Measurements from ENCODE around the gene TLCD1.

The TLCD1 gene

GRCh38 chr17:28747801-28748750 is 22.0 kb upstream of the TLCD1 start:
- WGBS (ENCODE audit: extremely low coverage, insufficient coverage, low lambda C conversion rate), result no CpG with 5 or more reads among the region's 18 CpGs
- H2BK120ac ChIP-seq (ENCODE audit: low read depth, low read length), result no peak overlapping the region
- no peak overlapping the region for H2AK5ac ChIP-seq (ENCODE audit: low read length)
- H2BK5ac ChIP-seq (ENCODE audit: low read length), result no peak overlapping the region
- peaks cover 11% of the 10 kb centered on the region for H3K4me1 ChIP-seq (ENCODE audit: control insufficient read depth, low read depth, low read length)
- peak overlapping the region; percentile 34 for H3K56ac ChIP-seq (ENCODE audit: low read length)
- no peak overlapping the region for H3K4ac ChIP-seq (ENCODE audit: low read depth, low read length)
- no peak overlapping the region for H3K23ac ChIP-seq (ENCODE audit: low read length)
- no peak overlapping the region for H3K9ac ChIP-seq (ENCODE audit: low read length)
- H3K79me1 ChIP-seq (ENCODE audit: low read length), result peaks cover 30% of the 10 kb centered on the region
- no peak overlapping the region for H3K4me3 ChIP-seq (ENCODE audit: low read length)
- H3K36me3 ChIP-seq (ENCODE audit: control insufficient read depth, insufficient read depth, low read length), result peaks cover 40% of the 10 kb centered on the region
- no peak overlapping the region for H4K8ac ChIP-seq (ENCODE audit: low read depth, low read length)
- H3K27me3 ChIP-seq (ENCODE audit: insufficient read depth, low read length, poor library complexity), result no peaks in the 10 kb centered on the region
- no peak for DNase-seq
- no peak overlapping the region for H3K18ac ChIP-seq (ENCODE audit: low read length)
- H4K5ac ChIP-seq (ENCODE audit: low read length), result no peak overlapping the region
- H3K79me2 ChIP-seq (ENCODE audit: control insufficient read depth, insufficient read depth, low read length), result peaks cover 40% of the 10 kb centered on the region
- no peak overlapping the region for H2BK15ac ChIP-seq (replicated peaks; ENCODE audit: low read depth)
- H3K4me2 ChIP-seq (ENCODE audit: low read length), result no peak overlapping the region
- peak overlapping the region; percentile 3 for H3K27ac ChIP-seq (ENCODE audit: low read depth, low read length)

- H3K36me3 ChIP-seq (ENCODE audit: control insufficient read depth, insufficient read depth, low read length), result peaks cover 37% of the 10 kb centered on the region
- H4K8ac ChIP-seq (ENCODE audit: low read depth, low read length), result no peak overlapping the region
- no peak overlapping the region for H3K23ac ChIP-seq (ENCODE audit: low read length)
- H2BK120ac ChIP-seq (ENCODE audit: low read depth, low read length), result no peak overlapping the region
- peaks cover 11% of the 10 kb centered on the region for H3K4me1 ChIP-seq (ENCODE audit: control insufficient read depth, low read depth, low read length)
- no peaks in the 10 kb centered on the region for H3K27me3 ChIP-seq (ENCODE audit: insufficient read depth, low read length, poor library complexity)
- no peak overlapping the region for H2BK5ac ChIP-seq (ENCODE audit: low read length)
- H2AK5ac ChIP-seq (ENCODE audit: low read length), result no peak overlapping the region
- peak; percentile 78 for DNase-seq
- peaks cover 40% of the 10 kb centered on the region for H3K79me2 ChIP-seq (ENCODE audit: control insufficient read depth, insufficient read depth, low read length)
- H2BK15ac ChIP-seq (replicated peaks; ENCODE audit: low read depth), result no peak overlapping the region
- H3K4me3 ChIP-seq (ENCODE audit: low read length), result no peak overlapping the region
- H3K9ac ChIP-seq (ENCODE audit: low read length), result peak overlapping the region; percentile 91
- H3K4me2 ChIP-seq (ENCODE audit: low read length), result peak overlapping the region; percentile 19
- H3K27ac ChIP-seq (ENCODE audit: low read depth, low read length), result peak overlapping the region; percentile 18
- peak overlapping the region; percentile 94 for H3K56ac ChIP-seq (ENCODE audit: low read length)
- H3K4ac ChIP-seq (ENCODE audit: low read depth, low read length), result no peak overlapping the region
- WGBS (ENCODE audit: extremely low coverage, insufficient coverage, low lambda C conversion rate), result no CpG with 5 or more reads among the region's 7 CpGs
- H4K5ac ChIP-seq (ENCODE audit: low read length), result no peak overlapping the region
- H3K18ac ChIP-seq (ENCODE audit: low read length), result no peak overlapping the region
- H3K79me1 ChIP-seq (ENCODE audit: low read length), result peaks cover 30% of the 10 kb centered on the region
Observed at GRCh38 chr17:28747051-28747691, 21.1 kb upstream of the TLCD1 start.

- peak; percentile 62 for DNase-seq
- Histone ChIP-seq H3K9ac (ENCODE audit: low read length) (peak overlapping the region; percentile 91), H3K36me3 (ENCODE audit: control insufficient read depth, insufficient read depth, low read length) (peaks cover 36% of the 10 kb centered on the region), H2BK15ac (replicated peaks; ENCODE audit: low read depth) (no peak overlapping the region), H3K23ac (ENCODE audit: low read length) (no peak overlapping the region), H2BK120ac (ENCODE audit: low read depth, low read length) (no peak overlapping the region), H3K56ac (ENCODE audit: low read length) (peak overlapping the region; percentile 94), H2BK5ac (ENCODE audit: low read length) (no peak overlapping the region), H3K27me3 (ENCODE audit: insufficient read depth, low read length, poor library complexity) (no peaks in the 10 kb centered on the region), H3K4me1 (ENCODE audit: control insufficient read depth, low read depth, low read length) (peaks cover 11% of the 10 kb centered on the region), H3K4ac (ENCODE audit: low read depth, low read length) (no peak overlapping the region), H3K27ac (ENCODE audit: low read depth, low read length) (peak overlapping the region; percentile 18), H4K5ac (ENCODE audit: low read length) (no peak overlapping the region), H3K4me2 (ENCODE audit: low read length) (peak overlapping the region; percentile 70), H3K79me2 (ENCODE audit: control insufficient read depth, insufficient read depth, low read length) (peaks cover 40% of the 10 kb centered on the region), H2AK5ac (ENCODE audit: low read length) (no peak overlapping the region), H4K8ac (ENCODE audit: low read depth, low read length) (no peak overlapping the region), H3K79me1 (ENCODE audit: low read length) (peaks cover 30% of the 10 kb centered on the region), H3K18ac (ENCODE audit: low read length) (no peak overlapping the region), H3K4me3 (ENCODE audit: low read length) (no peak overlapping the region)
- no CpG with 5 or more reads among the region's 5 CpGs for WGBS (ENCODE audit: extremely low coverage, insufficient coverage, low lambda C conversion rate)
Observed at GRCh38 chr17:28746611-28747050, 20.6 kb upstream of the TLCD1 start.

GRCh38 chr17:28745786-28746411 is 19.9 kb upstream of the TLCD1 start:
- DNase-seq, result peak; percentile 83
- Histone ChIP-seq H3K23ac (ENCODE audit: low read length) (peak overlapping the region; percentile 31), H3K79me2 (ENCODE audit: control insufficient read depth, insufficient read depth, low read length) (peaks cover 40% of the 10 kb centered on the region), H4K5ac (ENCODE audit: low read length) (no peak overlapping the region), H3K4ac (ENCODE audit: low read depth, low read length) (no peak overlapping the region), H2BK15ac (replicated peaks; ENCODE audit: low read depth) (no peak overlapping the region), H3K27ac (ENCODE audit: low read depth, low read length) (peak overlapping the region; percentile 83), H3K18ac (ENCODE audit: low read length) (no peak overlapping the region), H3K79me1 (ENCODE audit: low read length) (peaks cover 29% of the 10 kb centered on the region), H3K4me3 (ENCODE audit: low read length) (peak overlapping the region; percentile 41), H2BK5ac (ENCODE audit: low read length) (peak overlapping the region; percentile 64), H2AK5ac (ENCODE audit: low read length) (peak overlapping the region; percentile 75), H3K36me3 (ENCODE audit: control insufficient read depth, insufficient read depth, low read length) (peaks cover 34% of the 10 kb centered on the region), H3K27me3 (ENCODE audit: insufficient read depth, low read length, poor library complexity) (no peaks in the 10 kb centered on the region), H2BK120ac (ENCODE audit: low read depth, low read length) (no peak overlapping the region), H3K4me2 (ENCODE audit: low read length) (peak overlapping the region; percentile 70), H3K4me1 (ENCODE audit: control insufficient read depth, low read depth, low read length) (peaks cover 11% of the 10 kb centered on the region), H4K8ac (ENCODE audit: low read depth, low read length) (no peak overlapping the region), H3K56ac (ENCODE audit: low read length) (peak overlapping the region; percentile 94), H3K9ac (ENCODE audit: low read length) (peak overlapping the region; percentile 91)
- no CpG with 5 or more reads among the region's 4 CpGs for WGBS (ENCODE audit: extremely low coverage, insufficient coverage, low lambda C conversion rate)

- Histone ChIP-seq H3K56ac (ENCODE audit: low read length) (peak overlapping the region; percentile 94), H4K5ac (ENCODE audit: low read length) (no peak overlapping the region), H2BK5ac (ENCODE audit: low read length) (peak overlapping the region; percentile 64), H2BK15ac (replicated peaks; ENCODE audit: low read depth) (no peak overlapping the region), H3K79me2 (ENCODE audit: control insufficient read depth, insufficient read depth, low read length) (peaks cover 39% of the 10 kb centered on the region), H3K36me3 (ENCODE audit: control insufficient read depth, insufficient read depth, low read length) (peaks cover 26% of the 10 kb centered on the region), H3K4me1 (ENCODE audit: control insufficient read depth, low read depth, low read length) (peaks cover 11% of the 10 kb centered on the region), H3K79me1 (ENCODE audit: low read length) (peaks cover 23% of the 10 kb centered on the region), H2AK5ac (ENCODE audit: low read length) (peak overlapping the region; percentile 4), H3K18ac (ENCODE audit: low read length) (peak overlapping the region; percentile 98), H2BK120ac (ENCODE audit: low read depth, low read length) (peak overlapping the region; percentile 4), H3K4me2 (ENCODE audit: low read length) (peak overlapping the region; percentile 70), H4K8ac (ENCODE audit: low read depth, low read length) (no peak overlapping the region), H3K9ac (ENCODE audit: low read length) (peak overlapping the region; percentile 91), H3K4me3 (ENCODE audit: low read length) (peak overlapping the region; percentile 41), H3K27me3 (ENCODE audit: insufficient read depth, low read length, poor library complexity) (no peaks in the 10 kb centered on the region), H3K23ac (ENCODE audit: low read length) (peak overlapping the region; percentile 54), H3K4ac (ENCODE audit: low read depth, low read length) (peak overlapping the region; percentile 25), H3K27ac (ENCODE audit: low read depth, low read length) (peak overlapping the region; percentile 83)
- no CpG with 5 or more reads among the region's 31 CpGs for WGBS (ENCODE audit: extremely low coverage, insufficient coverage, low lambda C conversion rate)
- DNase-seq, result peak; percentile 87
Observed at GRCh38 chr17:28744972-28745785, 19.1 kb upstream of the TLCD1 start.
